NCI-H774 (cell line): ENCODE results near the gene FBXO22.
"Not testable (repeated sequence)": the region's sequence is repeated elsewhere in the genome, so short reads cannot be mapped to it uniquely, and the experiment has no call there.

Experiments used
- DNase-seq: peaks from one replicate; lab custom pipeline; 2025; lab: John Stamatoyannopoulos, UW

The FBXO22 gene

GRCh38 chr15:75920079-75920478, 16.4 kb downstream of the FBXO22 start:
- DNase-seq, result no peak

GRCh38 chr15:75921732-75922703, 18.3 kb downstream of the FBXO22 start:
- DNase-seq, result no peak

GRCh38 chr15:75923756-75924155, 20.1 kb downstream of the FBXO22 start:
- DNase-seq, result no peak

GRCh38 chr15:75924576-75924975, 20.9 kb downstream of the FBXO22 start:
- DNase-seq, result no peak

- DNase-seq, result no peak
These were observed 21.8 kb downstream of the FBXO22 start for GRCh38 chr15:75925440-75925839.

GRCh38 chr15:75926931-75927330, 23.3 kb downstream of the FBXO22 start:
- DNase-seq, result no peak

- DNase-seq, result no peak
These were observed 23.9 kb downstream of the FBXO22 start for GRCh38 chr15:75927601-75928000.

- DNase-seq, result no peak
These were observed 25.3 kb downstream of the FBXO22 start for GRCh38 chr15:75928680-75929608.

- DNase-seq, result no peak
These were observed 26.3 kb downstream of the FBXO22 start for GRCh38 chr15:75929799-75930565.

GRCh38 chr15:75930866-75931265, 27.2 kb downstream of the FBXO22 start:
- DNase-seq, result no peak

GRCh38 chr15:75942464-75942863, 38.8 kb downstream of the FBXO22 start:
- DNase-seq, result no peak

- DNase-seq, result no peak
These were observed 39.6 kb downstream of the FBXO22 start for GRCh38 chr15:75943246-75943645.

GRCh38 chr15:75943713-75944215, 40.1 kb downstream of the FBXO22 start:
- no peak for DNase-seq

- DNase-seq, result no peak
These were observed 42.3 kb downstream of the FBXO22 start for GRCh38 chr15:75945953-75946352.

GRCh38 chr15:75947092-75947491, 43.4 kb downstream of the FBXO22 start:
- no peak for DNase-seq

- DNase-seq, result no peak
These were observed 45.2 kb downstream of the FBXO22 start for GRCh38 chr15:75948761-75949296.

- no peak for DNase-seq
These were observed 48.8 kb downstream of the FBXO22 start for GRCh38 chr15:75952525-75952924.

GRCh38 chr15:75955720-75956119, 52.0 kb downstream of the FBXO22 start:
- no peak for DNase-seq

- DNase-seq, result no peak
These were observed 57.7 kb downstream of the FBXO22 start for GRCh38 chr15:75961331-75961730.

- DNase-seq, result no peak
These were observed 62.4 kb downstream of the FBXO22 start for GRCh38 chr15:75966073-75966472.

GRCh38 chr15:75976766-75977165, 73.1 kb downstream of the FBXO22 start:
- DNase-seq, result not testable (repeated sequence)
